ENCODE data around the gene GTPBP4. TPM values are rescaled to one million over a fixed set of nuclear protein-coding genes. Genes with fewer than 3 reads are reported as not detected.

GTPBP4 gene
- total and polyA plus RNA-seq, 9 of the 15 experiments (the other 6 are each of a cell fraction or from before 2014, with no cell fraction given), result 79.0 to 155 (median 128) TPM

GRCh38 chr10:994836-995558 lies 6.8 kb downstream of the GTPBP4 start:
- peaks cover 93% of the 10 kb centered on the region for H3K36me3 ChIP-seq (ENCODE audit: control insufficient read depth, insufficient read depth, low read length)
- no peaks in the 10 kb centered on the region for H3K27me3 ChIP-seq (ENCODE audit: control insufficient read depth in 2 of 2, insufficient read depth in 2 of 2, low read length in 2 of 2)

GRCh38 chr10:995559-995926 lies 7.3 kb downstream of the GTPBP4 start:
- H2AFZ ChIP-seq (ENCODE audit: low read depth, low read length), result no peak overlapping the region
- H3K4me1 ChIP-seq (replicated peaks in 1 of 2; ENCODE audit: control insufficient read depth in 2 of 2, insufficient read depth in 2 of 2, low read length in 2 of 2), result peaks cover 5 to 6% of the 10 kb centered on the region in 2 experiments; a peak in 4 of 5 replicates
- FAIRE-seq, result no peak
- peaks cover 92% of the 10 kb centered on the region for H3K36me3 ChIP-seq (ENCODE audit: control insufficient read depth, insufficient read depth, low read length)
- H3K27ac ChIP-seq (ENCODE audit: extremely low read depth, low read depth, low read length), result no peak overlapping the region
- in situ Hi-C loops (cut with MboI) (no loop called here), intact Hi-C loops (cut with micrococcal nuclease) (no loop called here)
- peaks cover 7% of the 10 kb centered on the region for H4K20me1 ChIP-seq (replicated peaks; ENCODE audit: control insufficient read depth, insufficient read depth, low read length)
- no TSS peak for BruUV-seq (replicated peaks)
- no peak overlapping the region for H3K4me3 ChIP-seq
- no peak for DNase-seq (ENCODE audit: extremely low read depth in 1 of 4, low spot score in 3 of 4)
- no peaks in the 10 kb centered on the region for H3K9me1 ChIP-seq (ENCODE audit: control insufficient read depth, insufficient read depth, low read length)
- ChIA-PET POLR2A (interaction anchor here (0.7 to 0.8 kb wide), 2 partner anchors 9 to 45 kb away, joined by 3 read pairs; no protein-coding TSS in a partner anchor), CTCF (ENCODE audit: low intra/inter-chr PET ratio) (no interaction called here)
- TF ChIP-seq RBFOX2 (IDR thresholded peaks at IDR 0.05; ENCODE audit: low read depth, low read length) (peak; percentile 34), KHSRP (IDR thresholded peaks at IDR 0.05) (no peak), SUPT5H (IDR thresholded peaks at IDR 0.05) (0 out of 2 replicates have a peak, but pooled peaks have one; percentile 20), POLR2G (IDR thresholded peaks at IDR 0.05; ENCODE audit: low read depth, low read length) (0 out of 2 replicates have a peak, but pooled peaks have one; percentile 23), POLR2A (conservative IDR thresholded peaks at IDR 0.05) (peak; percentile 32; the same call in 1 of the 2 replicates), PKNOX1 (IDR thresholded peaks at IDR 0.05) (no peak)
- WGBS (ENCODE audit: insufficient coverage, low coverage, missing lambda C conversion rate), result 100% methylated on average over 2 of the region's 7 CpGs
- ATAC-seq, result 0 out of 3 replicates have a peak, but pooled peaks have one; percentile 25
- H3K79me2 ChIP-seq (ENCODE audit: control insufficient read depth, insufficient read depth, low read length), result peaks cover 63% of the 10 kb centered on the region
- H3K9me3 ChIP-seq (replicated peaks; ENCODE audit: control insufficient read depth, insufficient read depth, low read depth, low read length), result no peaks in the 10 kb centered on the region
- H3K9ac ChIP-seq (ENCODE audit: insufficient read depth in 1 of 2, low read depth in 2 of 2, low read length in 2 of 2), result no peak overlapping the region
- no peaks in the 10 kb centered on the region for H3K27me3 ChIP-seq (ENCODE audit: control insufficient read depth in 2 of 2, insufficient read depth in 2 of 2, low read length in 2 of 2)
- no peak overlapping the region for H3K4me2 ChIP-seq (ENCODE audit: insufficient read depth, low read length)

More at GRCh38 chr10:994836-995558, 6.8 kb downstream of the GTPBP4 start:
- ATAC-seq (no peak; the same call in 1 of the 3 replicates), FAIRE-seq (peak; percentile 26), DNase-seq (ENCODE audit: extremely low read depth in 1 of 4, low spot score in 3 of 4) (no peak)
- no peak overlapping the region for H3K9ac ChIP-seq (ENCODE audit: insufficient read depth in 1 of 2, low read depth in 2 of 2, low read length in 2 of 2)
- H3K9me3 ChIP-seq (replicated peaks; ENCODE audit: control insufficient read depth, insufficient read depth, low read depth, low read length), result no peaks in the 10 kb centered on the region
- no peak overlapping the region for H3K4me2 ChIP-seq (ENCODE audit: insufficient read depth, low read length)
- no peak overlapping the region for H2AFZ ChIP-seq (ENCODE audit: low read depth, low read length)
- no TSS peak for BruUV-seq (replicated peaks)
- H3K79me2 ChIP-seq (ENCODE audit: control insufficient read depth, insufficient read depth, low read length), result peaks cover 66% of the 10 kb centered on the region
- WGBS (ENCODE audit: insufficient coverage, low coverage, missing lambda C conversion rate), result 96% methylated on average over 5 of the region's 6 CpGs
- in situ Hi-C loops (cut with MboI), result no loop called here
- intact Hi-C loops (cut with micrococcal nuclease), result no loop called here
- peaks cover 8% of the 10 kb centered on the region for H4K20me1 ChIP-seq (replicated peaks; ENCODE audit: control insufficient read depth, insufficient read depth, low read length)
- TF ChIP-seq POLR2G (IDR thresholded peaks at IDR 0.05; ENCODE audit: low read depth, low read length), result peak; percentile 32; the same call in 1 of the 2 replicates
- no peak for TF ChIP-seq PHTF2 (CRISPR knock-in tag; IDR thresholded peaks at IDR 0.05)
- TF ChIP-seq ADNP (tag; IDR thresholded peaks at IDR 0.05), result no peak
- TF ChIP-seq NFATC3 (IDR thresholded peaks at IDR 0.05), result no peak
- TF ChIP-seq THRAP3 (IDR thresholded peaks at IDR 0.05; ENCODE audit: borderline replicate concordance), result no peak
- no peak for TF ChIP-seq MAFG (tag; conservative IDR thresholded peaks at IDR 0.05)
- TF ChIP-seq MED1 (CRISPR knock-in tag; IDR thresholded peaks at IDR 0.05; ENCODE audit: borderline replicate concordance), result no peak
- no peak for TF ChIP-seq SAP30 (IDR thresholded peaks at IDR 0.05; ENCODE audit: borderline replicate concordance, insufficient read depth, low read depth, low read length, poor library complexity, severe bottlenecking)
- TF ChIP-seq TCF3 (CRISPR knock-in tag; IDR thresholded peaks at IDR 0.05), result no peak
- peak; percentile 70 for TF ChIP-seq POLR2A (conservative IDR thresholded peaks at IDR 0.05)
- TF ChIP-seq GATAD2A (IDR thresholded peaks at IDR 0.05), result no peak
- peak; percentile 65; the same call in 1 of the 2 replicates for TF ChIP-seq SUPT5H (IDR thresholded peaks at IDR 0.05)
- no peak overlapping the region for H3K27ac ChIP-seq (ENCODE audit: extremely low read depth, low read depth, low read length)
- ChIA-PET CTCF (ENCODE audit: low intra/inter-chr PET ratio) (no interaction called here), POLR2A (interaction anchor here (0.7 kb wide), 2 partner anchors 9 to 80 kb away, joined by 3 read pairs; no protein-coding TSS in a partner anchor)
- peaks cover 6 to 9% of the 10 kb centered on the region in 2 experiments; a peak in 4 of 5 replicates for H3K4me1 ChIP-seq (replicated peaks in 1 of 2; ENCODE audit: control insufficient read depth in 2 of 2, insufficient read depth in 2 of 2, low read length in 2 of 2)
- no peaks in the 10 kb centered on the region for H3K9me1 ChIP-seq (ENCODE audit: control insufficient read depth, insufficient read depth, low read length)
- no peak overlapping the region for H3K4me3 ChIP-seq

Measured in K562 (cell line).